Myocyte (in vitro differentiated cells): ENCODE measurements around the gene VTA1. TPM values are rescaled to one million over a fixed set of nuclear protein-coding genes. Genes with fewer than 3 reads are reported as not detected.
"Not testable (repeated sequence)": the region's sequence is repeated elsewhere in the genome, so short reads cannot be mapped to it uniquely, and the experiment has no call there.

ENCODE experiments used
- DNase-seq: peaks from one replicate; pipeline ENCODE4 v3.0.0-alpha.2; 2012; ENCODE audit warnings: low read depth
- total RNA-seq: library from RNA; depleted of rRNA; stranded (reverse); fragments of >200 nt; gene quantifications from 2 replicates; pipeline ENCODE4 v1.2.3, GENCODE V29; 2014

Gene VTA1
- total RNA-seq, 1 donor from 2014 or later: 92.5 TPM

DNA sequence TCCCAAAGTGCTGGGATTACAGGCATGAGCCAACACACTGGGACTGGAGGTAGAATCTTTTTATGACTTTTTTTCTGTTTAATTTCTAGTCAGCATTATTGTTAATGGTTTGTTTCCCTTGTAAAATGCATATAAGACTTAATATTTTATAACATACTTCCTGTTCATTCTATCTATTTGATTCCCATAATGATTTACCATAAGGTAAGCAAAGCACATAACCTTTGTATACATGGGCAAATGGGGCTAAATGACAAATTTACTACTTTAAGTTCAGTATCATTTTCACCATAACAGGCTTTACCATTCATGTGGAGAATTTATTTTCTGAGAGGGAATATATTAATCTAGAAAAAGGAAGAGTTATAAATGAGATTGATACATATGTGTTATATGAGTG lies 24.3 kb downstream of the VTA1 start:
- no peak for DNase-seq

DNA sequence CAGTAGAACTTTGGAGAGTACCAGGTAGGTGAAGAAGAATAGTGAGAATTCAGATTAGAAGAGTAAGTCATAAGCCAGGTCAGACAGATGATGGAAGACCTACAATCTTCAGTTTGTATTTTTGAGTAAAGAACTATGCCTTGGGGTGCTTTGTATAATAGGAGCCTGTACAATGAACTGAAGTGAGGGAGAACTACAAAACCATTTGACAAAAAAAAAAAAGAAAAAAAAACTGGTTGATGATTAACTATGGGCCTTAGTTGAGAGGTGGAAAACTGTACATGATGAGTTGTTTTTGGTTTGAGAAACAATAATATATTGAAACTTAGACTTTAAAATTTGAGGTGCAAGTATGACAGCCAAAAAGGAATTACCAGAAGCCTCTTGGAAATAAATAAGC lies 25.7 kb downstream of the VTA1 start:
- DNase-seq: no peak

DNA sequence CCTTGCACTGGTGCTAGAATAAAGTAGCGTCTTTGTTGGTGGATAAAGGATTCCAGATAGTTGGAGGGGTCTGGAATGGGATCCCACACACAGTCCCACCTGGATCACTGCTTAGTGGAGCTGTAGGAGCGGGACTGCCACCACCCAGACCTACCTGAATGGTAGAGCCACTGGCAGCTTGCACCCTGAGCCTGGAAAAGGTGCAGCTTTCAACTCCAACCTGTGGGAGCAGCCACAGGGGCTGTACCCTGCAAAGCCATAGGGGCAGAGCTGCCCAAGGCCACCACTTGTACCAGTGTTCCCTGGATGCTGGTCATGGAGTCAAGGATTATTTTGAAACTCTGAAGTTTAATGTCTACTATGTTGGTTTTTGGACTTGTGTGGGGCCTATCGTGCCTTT lies 26.9 kb downstream of the VTA1 start:
- no peak for DNase-seq

GRCh38 chr6:142174703-142175102 lies 27.6 kb downstream of the VTA1 start:
- DNase-seq: no peak

DNA sequence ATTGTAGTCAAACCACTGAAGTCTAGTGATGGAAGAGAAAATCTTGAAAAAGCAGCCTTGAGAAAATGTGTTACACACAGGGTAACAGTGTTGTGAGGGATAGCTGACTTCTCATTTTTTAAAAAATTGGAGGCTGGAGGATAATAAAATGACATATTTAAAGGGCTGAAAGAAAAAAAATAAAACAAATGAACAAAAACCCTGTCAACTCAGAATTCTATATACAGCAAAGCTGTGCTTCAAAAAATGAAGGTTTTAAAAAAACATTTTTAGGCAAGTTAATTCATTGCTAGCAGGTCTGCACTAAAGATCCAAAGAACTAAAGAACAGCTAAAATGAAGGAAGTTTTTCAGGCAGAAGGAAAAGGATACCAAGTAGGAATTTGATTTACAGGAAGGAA lies 31.1 kb downstream of the VTA1 start:
- DNase-seq: no peak

- no peak for DNase-seq
Observed at GRCh38 chr6:142182004-142182403, 34.9 kb downstream of the VTA1 start.

- DNase-seq: no peak
Observed at GRCh38 chr6:142183351-142183750, 36.3 kb downstream of the VTA1 start.

GRCh38 chr6:142184307-142184706 lies 37.2 kb downstream of the VTA1 start:
- DNase-seq: no peak

- no peak for DNase-seq
Observed at GRCh38 chr6:142185641-142186040, 38.6 kb downstream of the VTA1 start.

DNA sequence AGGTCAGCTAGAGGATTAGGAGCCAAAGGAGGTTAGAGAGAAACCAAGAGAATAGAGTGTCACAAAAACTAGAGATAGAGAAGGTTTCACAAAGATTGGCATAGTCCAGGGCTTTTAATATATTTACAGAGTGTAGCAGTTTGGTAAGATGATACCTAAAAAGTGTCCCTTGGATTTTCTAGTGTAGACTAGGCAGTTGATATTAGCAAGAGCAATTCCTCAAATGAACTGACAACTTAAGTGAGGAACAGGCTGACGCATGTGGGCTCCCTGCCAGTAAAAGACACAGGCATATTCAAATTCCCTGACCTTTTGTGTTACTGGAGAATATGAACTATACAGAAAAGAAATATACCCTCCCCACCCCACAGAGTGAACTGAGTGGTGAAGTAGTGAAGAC lies 40.1 kb downstream of the VTA1 start:
- DNase-seq: peak; percentile 53

GRCh38 chr6:142188341-142188740 lies 41.3 kb downstream of the VTA1 start:
- not testable (repeated sequence) for DNase-seq

GRCh38 chr6:142189057-142189456 lies 42.0 kb downstream of the VTA1 start:
- DNase-seq: no peak

GRCh38 chr6:142192343-142192742 lies 45.3 kb downstream of the VTA1 start:
- no peak for DNase-seq

DNA sequence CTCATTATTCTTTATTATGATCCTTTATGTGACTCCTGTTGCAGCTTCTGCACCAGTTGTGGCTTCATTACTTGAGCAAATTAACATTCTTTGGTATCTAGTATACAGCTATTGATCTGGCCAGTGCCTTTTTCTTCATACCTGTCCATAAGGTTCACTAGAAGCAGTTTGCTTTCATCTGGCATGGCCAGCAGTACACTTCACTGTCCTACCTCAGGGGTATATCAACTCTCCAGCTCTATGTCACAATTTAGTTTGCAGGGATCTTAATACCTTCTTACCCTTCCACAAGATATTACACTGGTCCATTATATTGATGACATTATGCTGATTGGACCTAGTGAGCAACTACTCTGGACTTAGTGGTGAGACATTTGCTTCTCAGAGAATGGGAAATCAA lies 46.6 kb downstream of the VTA1 start:
- no peak for DNase-seq

DNA sequence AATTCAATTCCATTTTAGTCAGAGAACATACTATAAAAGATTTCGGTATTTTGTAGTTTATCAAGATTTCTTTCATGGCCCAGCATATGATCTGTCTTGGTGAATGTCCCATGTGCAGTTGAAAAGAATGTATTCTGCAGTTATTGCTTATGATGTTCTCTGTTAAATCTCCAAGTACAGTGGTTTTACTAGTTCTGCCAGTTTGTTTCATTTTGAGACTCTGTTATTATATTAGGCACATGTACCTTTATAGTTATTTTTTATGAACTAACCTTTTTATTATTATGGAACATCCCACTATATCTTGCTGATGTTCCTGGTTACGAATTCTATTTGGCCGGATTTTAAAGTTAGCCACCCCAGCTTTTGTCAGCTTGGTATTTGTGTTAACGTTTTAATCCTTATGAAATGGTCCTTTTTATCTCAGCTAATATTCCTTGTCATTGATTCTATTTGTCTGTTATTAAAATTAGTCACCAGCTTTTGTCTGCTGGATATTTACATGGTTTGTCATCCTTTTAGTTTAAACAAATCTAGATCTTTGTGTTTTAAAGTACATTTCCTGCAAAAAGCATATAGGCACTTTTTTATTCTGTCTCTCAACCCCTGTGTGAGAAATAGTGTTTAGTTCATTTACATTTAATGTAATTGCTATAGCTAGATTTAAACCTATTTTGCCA lies 48.9 kb downstream of the VTA1 start:
- DNase-seq: no peak

DNA sequence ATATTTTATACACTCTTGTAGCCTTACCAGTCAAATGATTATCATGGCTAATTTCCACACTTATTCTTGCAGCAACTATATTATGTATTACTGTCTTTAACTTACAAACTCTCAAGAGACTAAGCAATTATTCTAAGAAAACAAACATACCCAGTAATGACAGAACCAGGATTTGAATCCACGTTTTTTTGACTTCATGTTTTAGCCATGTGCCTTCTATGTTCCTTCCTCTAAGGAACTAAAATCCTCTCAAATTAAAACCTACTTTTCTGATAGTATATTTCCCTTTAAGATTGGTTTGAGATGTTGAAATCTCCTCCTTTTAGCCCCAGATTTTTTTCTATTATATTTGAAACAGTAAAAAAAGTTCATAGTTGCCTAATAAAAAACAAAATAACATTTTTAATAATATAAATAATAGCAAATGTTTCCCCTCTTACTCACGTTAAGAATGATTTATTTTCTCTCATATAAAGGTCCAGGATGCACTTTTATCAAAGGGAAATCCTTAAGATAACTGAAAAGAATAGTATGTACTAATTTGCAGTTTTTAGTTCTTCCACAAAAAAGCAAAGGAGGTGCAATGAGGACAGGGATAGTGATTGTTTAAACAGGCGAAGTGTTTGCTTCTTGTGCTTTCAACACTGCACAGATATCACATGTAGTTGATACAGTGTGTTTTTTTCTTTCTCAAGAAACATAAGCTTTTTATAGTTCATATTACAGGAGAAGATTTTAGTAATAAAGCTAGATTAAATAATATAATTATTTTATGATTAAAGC lies 54.0 kb downstream of the VTA1 start:
- no peak for DNase-seq

DNA sequence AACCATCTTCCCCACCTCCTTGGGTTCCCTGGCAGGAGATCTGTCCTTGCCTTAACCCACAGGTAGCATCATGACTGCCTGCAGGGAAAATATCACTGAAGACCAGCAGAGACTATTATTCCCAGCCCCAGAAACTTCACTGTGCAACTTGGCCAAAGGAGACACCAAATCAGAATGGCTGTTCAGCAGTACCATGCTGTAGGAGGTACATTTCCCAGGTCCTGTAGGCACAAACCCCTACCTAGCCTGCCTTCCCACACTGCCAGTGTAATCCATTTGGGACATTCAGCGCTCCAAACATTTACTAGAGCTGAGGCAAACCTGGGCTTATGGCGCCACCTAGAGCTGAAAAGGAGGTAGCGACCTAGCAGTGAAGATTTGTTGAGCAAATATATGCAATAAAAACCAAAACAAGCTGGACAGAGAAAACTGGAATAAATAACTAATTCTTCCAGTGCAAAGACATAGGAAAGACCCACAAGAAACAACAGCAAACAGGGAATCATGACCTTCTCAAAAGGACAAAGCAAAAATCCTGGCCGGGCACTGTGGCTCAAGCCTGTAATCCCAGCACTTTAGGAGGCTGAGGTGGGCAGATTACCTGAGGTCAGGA lies 60.3 kb downstream of the VTA1 start:
- DNase-seq: peak; percentile 37

- no peak for DNase-seq
Observed at GRCh38 chr6:142210606-142211005, 63.5 kb downstream of the VTA1 start.

- no peak for DNase-seq
Observed at GRCh38 chr6:142213402-142213801, 66.3 kb downstream of the VTA1 start.

GRCh38 chr6:142218446-142218845 lies 71.4 kb downstream of the VTA1 start:
- peak; percentile 31 for DNase-seq

GRCh38 chr6:142222022-142222421 lies 75.0 kb downstream of the VTA1 start:
- DNase-seq: no peak

DNA sequence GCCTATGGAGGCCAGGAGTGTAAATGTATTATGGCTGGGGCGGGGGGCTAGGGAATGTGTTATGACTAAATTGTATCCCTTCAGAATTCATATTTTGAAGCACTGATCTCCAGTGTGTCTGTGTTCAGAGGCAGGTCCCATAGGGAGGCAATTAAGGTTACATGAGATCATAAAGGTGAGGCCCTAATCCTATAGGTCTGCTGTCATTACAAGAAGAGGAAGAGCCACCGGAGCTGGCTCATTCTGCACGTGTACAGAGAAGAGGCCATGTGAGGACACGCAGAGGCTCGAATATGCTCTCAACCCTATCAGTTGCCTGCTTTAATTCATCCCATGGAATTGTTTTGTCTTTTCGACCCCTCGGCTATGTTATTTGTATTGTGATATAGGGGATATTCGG lies 76.9 kb downstream of the VTA1 start:
- DNase-seq: no peak

GRCh38 chr6:142225115-142225514 lies 78.1 kb downstream of the VTA1 start:
- no peak for DNase-seq
